Activated T-helper 1 cell treated with anti-CD3 and anti-CD28 coated beads, Interleukin-12 subunit alpha, Interleukin-12 subunit beta, Interleukin-2, Interleukin-4 antibody, amounts not matched to agents 30 ng/mL and 10 ng/mL and 1 ng/mL, durations not matched to agents 14 hours and 24 hours and 36 hours (primary cell): ENCODE data around the gene WDR73. TPM values are rescaled to one million over a fixed set of nuclear protein-coding genes. Genes with fewer than 3 reads are reported as not detected.

ENCODE experiments used
- DNase-seq: peaks from one replicate; pipeline ENCODE4 v3.0.0; 2021; ENCODE audit warnings: low spot score
- H3K27ac Mint-ChIP-seq: one replicate; pipeline ENCODE4 v1.8.0; 2021; ENCODE audit warnings: mild to moderate bottlenecking, mixed read lengths
- H3K27me3 Mint-ChIP-seq: one replicate; pipeline ENCODE4 v1.8.0; 2022; ENCODE audit warnings: mild to moderate bottlenecking, moderate library complexity, mixed read lengths; ENCODE audit not compliant: insufficient read depth
- H3K36me3 Mint-ChIP-seq: one replicate; pipeline ENCODE4 v1.8.0; 2021; ENCODE audit warnings: low read depth, mixed read lengths
- H3K4me1 Mint-ChIP-seq: one replicate; pipeline ENCODE4 v1.8.0; 2021; ENCODE audit warnings: low read depth, mixed read lengths
- H3K4me3 Mint-ChIP-seq: one replicate; pipeline ENCODE4 v1.8.0; 2021; ENCODE audit warnings: mild to moderate bottlenecking, moderate library complexity, mixed read lengths
- H3K9me3 Mint-ChIP-seq: one replicate; pipeline ENCODE4 v1.8.0; 2021; ENCODE audit warnings: mixed read lengths
- intact Hi-C: fragments of 100-400 bp; cut with micrococcal nuclease; formaldehyde crosslinking; loops from one replicate; pipeline ENCODE4 v1.15.1; 2024
- total RNA-seq: library from RNA; stranded (reverse); gene quantifications from 2 replicates; pipeline ENCODE4 v1.2.3, GENCODE V29; 2022

The WDR73 gene
- total RNA-seq, 1 donor from 2014 or later, result 33.5 TPM

GRCh38 chr15:84603630-84604379, 50.3 kb downstream of the WDR73 start:
- DNase-seq, result no peak
- Mint-ChIP-seq H3K4me1 (peaks cover 45% of the 10 kb centered on the region), H3K9me3 (no peaks in the 10 kb centered on the region), H3K27ac (peak overlapping the region; percentile 18), H3K36me3 (peaks cover 20% of the 10 kb centered on the region), H3K27me3 (no peaks in the 10 kb centered on the region), H3K4me3 (no peak overlapping the region)
- intact Hi-C loops, result no loop called here

GRCh38 chr15:84601555-84601838, 52.6 kb downstream of the WDR73 start:
- H3K4me1 Mint-ChIP-seq, result peaks cover 59% of the 10 kb centered on the region
- peak overlapping the region; percentile 89 for H3K4me3 Mint-ChIP-seq
- H3K27ac Mint-ChIP-seq, result no peak overlapping the region
- H3K27me3 Mint-ChIP-seq, result no peaks in the 10 kb centered on the region
- DNase-seq, result no peak
- intact Hi-C loops, result no loop called here
- H3K36me3 Mint-ChIP-seq, result peaks cover 14% of the 10 kb centered on the region
- no peaks in the 10 kb centered on the region for H3K9me3 Mint-ChIP-seq

GRCh38 chr15:84600687-84601554, 53.2 kb downstream of the WDR73 start, which contains the start of gene ZSCAN2:
TSS of gene ZSCAN2 (plus strand) at chr15:84601009. CDS start at chr15:84603928, 2,919 bp downstream.
- Mint-ChIP-seq H3K4me1 (peaks cover 57% of the 10 kb centered on the region), H3K4me3 (peak within 1 kb of the TSS; percentile 89), H3K36me3 (peaks cover 13% of the 10 kb centered on the region), H3K27me3 (no peaks in the 10 kb centered on the region), H3K27ac (peak within 1 kb of the TSS; percentile 72), H3K9me3 (no peaks in the 10 kb centered on the region)
- DNase-seq, result peak; percentile 92
- intact Hi-C loops, result loop anchor here (1.0 kb wide), 5 partner anchors 30 to 379 kb away; partner anchors contain the start of genes SEC11A and WDR73

GRCh38 chr15:84600331-84600686, 53.8 kb downstream of the WDR73 start:
- H3K27ac Mint-ChIP-seq, result no peak overlapping the region
- peak; percentile 40 for DNase-seq
- no peaks in the 10 kb centered on the region for H3K27me3 Mint-ChIP-seq
- peaks cover 51% of the 10 kb centered on the region for H3K4me1 Mint-ChIP-seq
- no peaks in the 10 kb centered on the region for H3K9me3 Mint-ChIP-seq
- intact Hi-C loops, result loop anchor here (1.0 kb wide), 5 partner anchors 31 to 380 kb away; partner anchors contain the start of genes SEC11A and WDR73
- H3K4me3 Mint-ChIP-seq, result peak overlapping the region; percentile 89
- peaks cover 11% of the 10 kb centered on the region for H3K36me3 Mint-ChIP-seq

GRCh38 chr15:84599906-84600305, 54.2 kb downstream of the WDR73 start:
- Mint-ChIP-seq H3K36me3 (peaks cover 8% of the 10 kb centered on the region), H3K9me3 (no peaks in the 10 kb centered on the region), H3K27ac (no peak overlapping the region), H3K4me3 (peak overlapping the region; percentile 66), H3K4me1 (peaks cover 47% of the 10 kb centered on the region), H3K27me3 (no peaks in the 10 kb centered on the region)
- intact Hi-C loops, result loop anchor here (1.0 kb wide), 7 partner anchors 31 to 380 kb away; partner anchors contain the start of genes SEC11A and WDR73
- no peak for DNase-seq

GRCh38 chr15:84598993-84599392, 55.1 kb downstream of the WDR73 start:
- Mint-ChIP-seq H3K27ac (peak overlapping the region; percentile 48), H3K4me3 (peak overlapping the region; percentile 68), H3K9me3 (no peaks in the 10 kb centered on the region), H3K36me3 (peaks cover 4% of the 10 kb centered on the region), H3K4me1 (peaks cover 42% of the 10 kb centered on the region), H3K27me3 (no peaks in the 10 kb centered on the region)
- DNase-seq, result no peak
- intact Hi-C loops, result loop anchor here (1.0 kb wide), 3 partner anchors 11 to 329 kb away; no protein-coding TSS in a partner anchor

GRCh38 chr15:84598250-84598649, 55.8 kb downstream of the WDR73 start:
- H3K4me3 Mint-ChIP-seq, result peak overlapping the region; percentile 13
- no peaks in the 10 kb centered on the region for H3K36me3 Mint-ChIP-seq
- H3K4me1 Mint-ChIP-seq, result peaks cover 37% of the 10 kb centered on the region
- intact Hi-C loops, result loop anchor here (1.0 kb wide), 1 partner anchor 10 kb away; no protein-coding TSS in a partner anchor
- DNase-seq, result peak; percentile 23
- peaks cover 3% of the 10 kb centered on the region for H3K27me3 Mint-ChIP-seq
- no peaks in the 10 kb centered on the region for H3K9me3 Mint-ChIP-seq
- H3K27ac Mint-ChIP-seq, result peak overlapping the region; percentile 57

GRCh38 chr15:84597296-84597695, 56.8 kb downstream of the WDR73 start:
- H3K27ac Mint-ChIP-seq, result no peak overlapping the region
- intact Hi-C loops, result no loop called here
- DNase-seq, result no peak
- peaks cover 6% of the 10 kb centered on the region for H3K27me3 Mint-ChIP-seq
- H3K4me3 Mint-ChIP-seq, result no peak overlapping the region
- no peaks in the 10 kb centered on the region for H3K36me3 Mint-ChIP-seq
- peaks cover 32% of the 10 kb centered on the region for H3K4me1 Mint-ChIP-seq
- no peaks in the 10 kb centered on the region for H3K9me3 Mint-ChIP-seq

- H3K27me3 Mint-ChIP-seq, result peaks cover 6% of the 10 kb centered on the region
- no peak overlapping the region for H3K27ac Mint-ChIP-seq
- H3K4me1 Mint-ChIP-seq, result peaks cover 30% of the 10 kb centered on the region
- H3K36me3 Mint-ChIP-seq, result no peaks in the 10 kb centered on the region
- DNase-seq, result no peak
- H3K4me3 Mint-ChIP-seq, result no peak overlapping the region
- intact Hi-C loops, result no loop called here
- H3K9me3 Mint-ChIP-seq, result no peaks in the 10 kb centered on the region
Measured at GRCh38 chr15:84595660-84596059, 58.4 kb downstream of the WDR73 start.

GRCh38 chr15:84594617-84595290, 59.3 kb downstream of the WDR73 start:
- H3K27ac Mint-ChIP-seq, result no peak overlapping the region
- peaks cover 22% of the 10 kb centered on the region for H3K4me1 Mint-ChIP-seq
- intact Hi-C loops, result no loop called here
- no peaks in the 10 kb centered on the region for H3K36me3 Mint-ChIP-seq
- no peaks in the 10 kb centered on the region for H3K9me3 Mint-ChIP-seq
- no peak for DNase-seq
- H3K4me3 Mint-ChIP-seq, result no peak overlapping the region
- peaks cover 9% of the 10 kb centered on the region for H3K27me3 Mint-ChIP-seq

- no peaks in the 10 kb centered on the region for H3K36me3 Mint-ChIP-seq
- no peaks in the 10 kb centered on the region for H3K9me3 Mint-ChIP-seq
- no peak for DNase-seq
- H3K4me1 Mint-ChIP-seq, result peaks cover 6% of the 10 kb centered on the region
- intact Hi-C loops, result no loop called here
- H3K27ac Mint-ChIP-seq, result no peak overlapping the region
- H3K27me3 Mint-ChIP-seq, result peaks cover 12% of the 10 kb centered on the region
- H3K4me3 Mint-ChIP-seq, result no peak overlapping the region
Measured at GRCh38 chr15:84591815-84592214, 62.3 kb downstream of the WDR73 start.

GRCh38 chr15:84590406-84590805, 63.7 kb downstream of the WDR73 start:
- Mint-ChIP-seq H3K27me3 (peaks cover 19% of the 10 kb centered on the region), H3K4me1 (peaks cover 6% of the 10 kb centered on the region), H3K36me3 (no peaks in the 10 kb centered on the region), H3K27ac (no peak overlapping the region), H3K9me3 (no peaks in the 10 kb centered on the region), H3K4me3 (no peak overlapping the region)
- intact Hi-C loops, result no loop called here
- DNase-seq, result no peak
